GM19455 (cell line): ENCODE measurements around the gene PPP1R1B.

ENCODE experiments used
- ATAC-seq: cut with Tn5 transposase; IDR thresholded peaks from one replicate; pipeline ENCODE4 v1.9.1; 2021; ENCODE audit not compliant: unreplicated experiment

PPP1R1B gene

DNA sequence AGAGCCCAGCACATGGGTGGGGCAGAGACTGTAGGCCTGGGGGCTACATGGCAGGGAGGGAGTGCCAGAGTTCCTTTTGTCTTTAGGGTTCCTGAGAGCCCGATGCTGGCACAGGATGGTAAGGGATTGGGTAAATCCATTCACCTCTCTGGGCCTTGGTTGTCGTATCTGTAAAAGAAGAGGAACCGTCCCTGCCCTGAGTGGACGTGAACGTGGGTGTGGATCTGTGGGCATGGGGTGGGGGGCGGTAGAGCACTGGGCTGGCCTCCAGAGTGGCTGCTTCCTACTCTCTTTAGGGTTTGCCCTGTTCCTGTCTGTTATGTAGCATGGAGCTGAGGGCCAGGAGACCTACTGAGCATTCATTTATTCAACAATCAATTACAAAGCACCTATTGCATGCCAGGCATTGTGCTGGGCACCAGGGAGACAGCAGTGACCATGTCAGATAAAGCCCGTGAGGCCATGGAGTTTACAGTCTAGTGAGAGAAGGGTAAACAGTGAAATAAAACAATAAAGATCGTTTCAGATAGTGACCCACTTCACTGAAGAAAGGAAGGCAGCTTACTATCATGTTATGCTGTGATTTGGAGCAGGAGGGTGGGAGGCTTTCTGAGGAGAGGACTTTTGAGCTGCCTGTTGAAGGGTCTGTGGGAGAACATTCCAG, 25.3 kb downstream of the PPP1R1B start:
- ATAC-seq, result no peak

GRCh38 chr17:39652587-39653315, 26.0 kb downstream of the PPP1R1B start:
- no peak for ATAC-seq

GRCh38 chr17:39653316-39653661, 26.5 kb downstream of the PPP1R1B start:
- no peak for ATAC-seq

DNA sequence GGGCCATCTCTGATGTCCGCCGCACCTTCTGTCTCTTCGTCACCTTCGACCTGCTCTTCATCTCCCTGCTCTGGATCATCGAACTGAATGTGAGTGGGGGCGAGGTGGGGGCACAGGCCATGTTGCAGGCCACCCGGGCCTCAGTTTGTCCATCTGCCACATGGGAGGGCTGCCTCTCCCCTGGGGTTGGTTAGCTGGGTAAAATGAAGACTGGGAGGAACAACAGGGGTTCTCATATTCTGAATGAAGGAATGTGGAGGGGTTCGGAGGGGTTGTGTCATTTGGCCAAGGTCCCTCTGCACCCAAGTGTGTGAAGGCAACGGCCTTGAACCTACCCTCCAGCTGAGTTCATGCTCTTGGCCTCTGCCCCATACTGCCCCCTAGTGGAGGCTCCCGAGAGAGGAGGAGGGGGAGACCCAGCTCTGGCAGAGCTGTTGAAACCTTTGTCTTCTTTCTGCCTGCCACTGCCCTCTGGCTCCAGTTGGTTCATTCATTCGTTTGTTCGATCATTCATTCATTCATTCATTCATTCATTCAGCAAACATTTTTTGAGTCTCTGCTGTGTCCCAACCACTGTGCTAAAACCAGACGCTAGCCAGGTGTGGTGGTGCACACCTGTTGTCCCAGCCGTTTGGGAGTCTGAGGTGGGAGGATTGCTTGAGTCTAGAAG, 27.0 kb downstream of the PPP1R1B start:
- ATAC-seq, result no peak

GRCh38 chr17:39655105-39655504, 28.4 kb downstream of the PPP1R1B start:
- no peak for ATAC-seq

GRCh38 chr17:39658346-39658745, 31.6 kb downstream of the PPP1R1B start:
- no peak for ATAC-seq

DNA sequence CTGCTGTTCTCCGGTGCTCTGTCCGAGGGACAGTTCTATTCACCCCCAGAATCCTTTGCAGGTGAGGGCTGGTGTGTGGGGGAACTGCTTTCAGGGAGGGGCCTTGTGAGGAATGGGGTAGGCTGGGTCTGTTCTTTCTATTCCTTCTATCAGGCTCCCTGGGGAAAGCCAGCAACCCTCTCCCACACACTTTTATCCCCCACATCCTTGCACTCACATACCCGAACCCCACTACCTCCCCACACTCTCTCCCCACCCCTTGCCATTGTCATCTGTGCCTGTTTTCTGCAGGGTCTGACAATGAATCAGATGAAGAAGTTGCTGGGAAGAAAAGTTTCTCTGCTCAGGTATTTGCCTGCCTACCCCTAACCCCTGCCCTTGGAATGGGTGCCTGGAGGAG, 32.0 kb downstream of the PPP1R1B start:
- no peak for ATAC-seq

- ATAC-seq, result no peak
Measured at GRCh38 chr17:39659279-39660010, 32.7 kb downstream of the PPP1R1B start.

GRCh38 chr17:39660011-39660360, 33.2 kb downstream of the PPP1R1B start:
- ATAC-seq, result no peak

GRCh38 chr17:39660397-39661385, 33.9 kb downstream of the PPP1R1B start:
- no peak for ATAC-seq

GRCh38 chr17:39661744-39662541, 35.2 kb downstream of the PPP1R1B start:
- no peak for ATAC-seq

DNA sequence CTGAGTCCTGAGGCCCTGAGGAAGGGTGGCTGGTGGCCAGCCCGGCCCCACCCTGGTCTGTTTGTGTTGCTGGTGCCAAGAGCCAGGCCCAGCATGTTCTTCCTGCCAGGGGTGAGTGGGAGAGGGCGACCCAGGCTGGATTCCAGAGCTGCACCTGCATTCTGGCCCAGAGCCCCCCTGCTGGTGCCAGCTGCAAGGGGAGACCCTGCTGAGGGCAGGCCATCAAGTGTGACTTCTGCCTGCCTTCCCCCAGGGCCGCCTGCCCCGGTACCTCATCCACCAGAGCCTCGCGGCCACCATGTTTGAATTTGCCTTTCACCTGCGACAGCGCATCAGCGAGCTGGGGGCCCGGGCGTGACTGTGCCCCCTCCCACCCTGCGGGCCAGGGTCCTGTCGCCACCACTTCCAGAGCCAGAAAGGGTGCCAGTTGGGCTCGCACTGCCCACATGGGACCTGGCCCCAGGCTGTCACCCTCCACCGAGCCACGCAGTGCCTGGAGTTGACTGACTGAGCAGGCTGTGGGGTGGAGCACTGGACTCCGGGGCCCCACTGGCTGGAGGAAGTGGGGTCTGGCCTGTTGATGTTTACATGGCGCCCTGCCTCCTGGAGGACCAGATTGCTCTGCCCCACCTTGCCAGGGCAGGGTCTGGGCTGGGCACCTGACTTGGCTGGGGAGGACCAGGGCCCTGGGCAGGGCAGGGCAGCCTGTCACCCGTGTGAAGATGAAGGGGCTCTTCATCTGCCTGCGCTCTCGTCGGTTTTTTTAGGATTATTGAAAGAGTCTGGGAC, 36.0 kb downstream of the PPP1R1B start:
- ATAC-seq, result no peak

DNA sequence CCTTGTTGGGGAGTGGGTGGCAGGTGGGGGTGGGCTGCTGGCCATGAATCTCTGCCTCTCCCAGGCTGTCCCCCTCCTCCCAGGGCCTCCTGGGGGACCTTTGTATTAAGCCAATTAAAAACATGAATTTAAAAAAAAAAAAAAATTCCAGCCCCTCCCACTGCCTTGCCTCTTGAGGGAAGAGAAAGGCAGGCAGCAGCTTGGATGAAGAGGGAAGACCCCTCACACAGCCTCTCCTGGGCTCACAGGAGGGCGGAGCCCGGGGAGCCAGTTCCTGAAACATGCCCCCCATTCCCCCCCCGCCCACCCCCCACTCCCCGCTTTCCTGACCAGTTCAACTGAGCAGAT, 36.6 kb downstream of the PPP1R1B start:
- ATAC-seq, result no peak

- ATAC-seq, result no peak
Measured at GRCh38 chr17:39663688-39664580, 37.2 kb downstream of the PPP1R1B start.

DNA sequence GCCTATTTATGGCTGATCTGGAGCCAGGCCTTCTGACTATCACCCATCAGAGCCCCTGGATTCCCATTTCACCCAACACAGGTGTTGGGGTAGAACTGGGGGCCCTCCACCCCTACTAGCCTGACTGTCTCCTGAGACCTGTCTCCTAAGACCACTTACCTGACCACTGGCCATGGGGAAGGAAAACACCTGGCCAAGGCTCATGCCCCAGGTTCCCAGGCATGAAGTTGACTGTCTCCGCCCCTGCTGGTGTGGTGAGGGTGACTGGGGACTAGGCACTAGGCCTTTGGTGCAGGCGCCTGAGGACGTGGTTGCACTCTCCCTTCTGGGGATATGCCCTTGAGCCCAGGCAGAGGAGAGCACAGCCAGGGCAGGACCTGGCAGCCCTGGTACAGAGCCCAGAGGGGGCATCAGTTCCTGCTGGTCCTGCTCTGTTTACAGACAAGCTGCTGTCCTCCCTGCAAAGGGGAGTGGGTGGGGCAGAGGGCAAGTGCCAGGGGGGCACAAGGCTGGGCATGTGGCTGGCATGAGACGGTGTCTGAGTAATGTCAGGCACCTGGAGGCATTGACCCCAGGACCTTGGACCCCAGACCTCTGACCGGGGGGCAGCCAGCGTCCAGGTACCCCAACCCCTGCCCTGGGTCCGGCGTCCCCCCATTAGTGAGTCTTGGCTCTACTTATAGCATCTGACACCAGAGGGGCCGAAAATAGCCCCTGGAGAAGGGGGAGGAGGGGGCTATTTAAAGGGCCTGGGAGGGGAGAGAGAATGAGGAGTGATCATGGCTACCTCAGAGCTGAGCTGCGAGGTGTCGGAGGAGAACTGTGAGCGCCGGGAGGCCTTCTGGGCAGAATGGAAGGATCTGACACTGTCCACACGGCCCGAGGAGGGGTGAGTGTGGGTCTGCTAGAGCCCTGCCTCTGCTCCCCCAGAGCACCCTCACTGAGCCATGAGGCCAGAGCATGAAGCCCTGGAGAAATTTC, 38.1 kb downstream of the PPP1R1B start, which contains the start of gene TCAP:
Gene TCAP, plus strand, starts transcription at position 769 of the 981 bp plus-strand sequence. Its CDS starts 11 bp downstream, at position 780.
- ATAC-seq, result no peak

GRCh38 chr17:39665642-39666224, 39.0 kb downstream of the PPP1R1B start:
- no peak for ATAC-seq
